Activated T-cell treated with anti-CD3 and anti-CD28 coated beads, Interleukin-2, amount 50 U/mL, for 1 hour (primary cell): ENCODE data around the gene SLC22A23.
"Not testable (repeated sequence)": the region's sequence is repeated elsewhere in the genome, so short reads cannot be mapped to it uniquely, and the experiment has no call there.

Experiments used
- DNase-seq: peaks from one replicate; pipeline ENCODE4 v3.0.0-alpha.2; 2020

The SLC22A23 gene

GRCh38 chr6:3402310-3403237 is 54.3 kb downstream of the SLC22A23 start:
- DNase-seq, result no peak

- DNase-seq, result no peak
These were observed 56.7 kb downstream of the SLC22A23 start for GRCh38 chr6:3400162-3400561.

GRCh38 chr6:3398755-3399696 is 57.8 kb downstream of the SLC22A23 start:
- DNase-seq, result no peak

- no peak for DNase-seq
These were observed 58.7 kb downstream of the SLC22A23 start for GRCh38 chr6:3398165-3398562.

- DNase-seq, result no peak
These were observed 59.4 kb downstream of the SLC22A23 start for GRCh38 chr6:3397229-3398164.

- DNase-seq, result no peak
These were observed 60.2 kb downstream of the SLC22A23 start for GRCh38 chr6:3396503-3397180.

GRCh38 chr6:3394671-3395070 is 62.2 kb downstream of the SLC22A23 start:
- no peak for DNase-seq

GRCh38 chr6:3393836-3394202 is 63.0 kb downstream of the SLC22A23 start:
- no peak for DNase-seq

- DNase-seq, result no peak
These were observed 63.7 kb downstream of the SLC22A23 start for GRCh38 chr6:3392930-3393835.

- no peak for DNase-seq
These were observed 64.9 kb downstream of the SLC22A23 start for GRCh38 chr6:3391902-3392458.

GRCh38 chr6:3390698-3391097 is 66.2 kb downstream of the SLC22A23 start:
- DNase-seq, result no peak

- no peak for DNase-seq
These were observed 67.3 kb downstream of the SLC22A23 start for GRCh38 chr6:3389390-3390167.

- no peak for DNase-seq
These were observed 68.1 kb downstream of the SLC22A23 start for GRCh38 chr6:3388786-3389185.

GRCh38 chr6:3386374-3386857 is 70.4 kb downstream of the SLC22A23 start:
- DNase-seq, result no peak

GRCh38 chr6:3385660-3386151 is 71.1 kb downstream of the SLC22A23 start:
- no peak for DNase-seq

- not testable (repeated sequence) for DNase-seq
These were observed 71.7 kb downstream of the SLC22A23 start for GRCh38 chr6:3385181-3385580.

GRCh38 chr6:3384241-3385143 is 72.4 kb downstream of the SLC22A23 start:
- no peak for DNase-seq

- no peak for DNase-seq
These were observed 73.3 kb downstream of the SLC22A23 start for GRCh38 chr6:3383525-3383924.
